Left renal pelvis (tissue), 4 donors: ENCODE data around the gene GPR63. TPM values are rescaled to one million over a fixed set of nuclear protein-coding genes. Genes with fewer than 3 reads are reported as not detected.

Experiments used
- DNase-seq, 4 donors: peaks; one replicate each; pipeline ENCODE4 v3.0.0-alpha.2; 2013; ENCODE audit warnings: low read depth in 4 of 4, low spot score in 3 of 4
- polyA plus RNA-seq, 4 donors: library from polyadenylated mRNA; unstranded; fragments of 120-200 nt; gene quantifications; one replicate each; pipeline ENCODE4 v1.2.1, GENCODE V29; 2013; ENCODE audit not compliant: insufficient read length in 4 of 4

The GPR63 gene
- polyA plus RNA-seq, 4 donors, result 3.2 to 4.2 (median 3.3) TPM

DNA sequence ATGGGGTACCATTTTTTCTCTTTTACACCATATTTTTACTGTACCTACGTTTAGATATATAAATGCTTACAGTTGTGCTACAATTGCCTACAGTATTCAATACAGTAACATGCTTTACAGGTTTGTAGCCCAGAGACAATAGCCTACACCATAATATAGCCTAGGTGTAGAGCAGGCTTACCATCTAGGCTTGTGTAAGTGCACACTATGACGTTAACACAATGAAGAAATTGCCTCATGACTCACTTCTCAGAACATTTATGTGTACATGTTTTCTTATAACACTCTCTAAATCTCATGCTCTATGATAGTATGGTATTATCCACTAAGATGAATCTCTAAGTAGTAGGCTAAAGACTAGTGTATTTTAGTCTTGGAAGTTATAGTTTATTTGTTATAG is 13.5 kb downstream of the GPR63 start:
- no peak for DNase-seq

DNA sequence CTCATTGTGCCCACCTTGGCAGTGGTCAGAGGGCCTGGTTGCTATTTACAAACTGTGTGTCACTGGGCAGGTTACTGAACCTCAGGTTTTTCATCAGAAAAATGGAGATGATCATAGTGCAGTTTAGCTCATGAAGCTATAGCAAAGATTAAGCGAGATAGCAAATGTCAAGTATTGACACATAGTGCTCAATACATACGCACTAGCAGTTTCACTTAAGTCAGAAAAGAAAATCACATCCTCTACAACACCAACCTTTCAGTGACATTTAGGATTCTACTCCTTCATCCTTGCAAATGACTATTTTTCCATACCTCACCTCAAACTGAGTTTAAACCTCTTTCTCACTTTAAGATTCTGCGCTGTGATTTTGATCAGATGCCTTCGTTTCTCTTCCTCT is 16.2 kb downstream of the GPR63 start:
- DNase-seq, result no peak

DNA sequence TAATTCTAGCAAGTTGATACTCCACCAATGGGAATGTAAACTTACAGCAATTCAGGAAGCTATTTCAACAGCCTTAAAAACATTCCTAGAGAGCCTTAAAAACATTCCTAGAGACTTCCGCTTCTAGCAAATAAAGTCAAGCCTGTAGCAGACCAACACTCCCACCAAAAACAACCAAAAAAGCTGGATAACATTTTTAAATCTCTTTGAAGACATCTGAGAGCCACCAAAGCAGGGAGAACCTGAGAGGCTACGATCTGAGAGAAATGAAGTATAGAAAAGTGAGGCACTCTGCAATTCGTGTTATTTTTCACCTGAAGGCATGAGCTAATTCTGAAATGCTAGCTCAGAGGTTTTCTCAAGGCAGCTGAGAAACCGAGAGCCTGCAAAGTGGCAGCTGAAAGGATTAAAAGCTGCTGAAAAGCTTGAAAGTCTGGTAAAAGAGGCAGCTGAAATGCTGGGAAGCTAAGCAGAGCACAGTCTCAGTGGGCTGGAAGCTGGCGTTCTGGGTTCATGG is 20.9 kb downstream of the GPR63 start:
- no peak for DNase-seq

DNA sequence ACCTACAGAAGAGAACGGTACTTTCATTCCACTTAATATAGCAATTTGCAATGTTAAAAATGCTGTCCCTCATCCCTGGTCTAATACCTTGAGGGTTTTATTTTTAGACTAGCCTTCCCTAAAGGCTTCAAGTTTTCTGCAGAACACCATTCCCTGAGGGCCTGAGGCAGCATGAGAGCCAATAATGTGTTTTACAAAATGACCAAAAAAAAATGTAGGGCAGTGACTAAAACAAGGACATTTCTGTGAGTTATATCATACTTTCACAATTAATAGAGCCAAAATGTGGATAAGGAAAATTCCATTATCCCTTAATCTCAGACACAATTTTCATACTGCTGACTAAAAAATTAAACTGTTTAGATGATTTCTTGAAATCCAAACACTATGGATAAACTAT is 22.7 kb downstream of the GPR63 start:
- DNase-seq, result no peak

DNA sequence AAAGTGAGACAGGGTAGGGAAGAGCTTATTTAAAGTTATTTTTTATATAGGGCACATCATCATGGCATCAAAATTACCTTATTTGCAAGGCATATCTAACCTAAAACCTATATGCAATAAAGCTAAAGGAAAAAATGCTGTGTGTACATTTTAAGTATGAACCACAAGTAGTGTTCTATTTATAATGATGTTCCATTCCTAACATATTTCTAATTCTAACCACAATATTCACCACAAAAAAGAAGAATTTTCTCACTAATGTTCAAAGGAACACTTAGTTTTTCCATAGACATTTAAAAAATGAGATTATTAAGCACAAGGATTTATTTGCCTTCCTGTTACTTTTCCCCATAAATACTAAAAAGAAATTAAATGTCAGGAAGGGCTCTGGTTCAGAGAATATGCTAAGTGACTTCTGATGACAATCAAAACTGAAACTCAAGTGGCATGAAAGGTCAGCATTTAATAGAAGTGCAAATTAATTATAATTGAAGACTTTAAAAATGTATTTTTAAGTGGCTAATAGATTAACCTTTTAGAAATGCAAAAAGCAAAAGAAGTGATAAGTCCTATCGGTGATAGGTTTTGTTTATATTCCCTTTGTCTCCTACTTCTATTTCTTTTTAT is 25.1 kb downstream of the GPR63 start:
- no peak for DNase-seq

DNA sequence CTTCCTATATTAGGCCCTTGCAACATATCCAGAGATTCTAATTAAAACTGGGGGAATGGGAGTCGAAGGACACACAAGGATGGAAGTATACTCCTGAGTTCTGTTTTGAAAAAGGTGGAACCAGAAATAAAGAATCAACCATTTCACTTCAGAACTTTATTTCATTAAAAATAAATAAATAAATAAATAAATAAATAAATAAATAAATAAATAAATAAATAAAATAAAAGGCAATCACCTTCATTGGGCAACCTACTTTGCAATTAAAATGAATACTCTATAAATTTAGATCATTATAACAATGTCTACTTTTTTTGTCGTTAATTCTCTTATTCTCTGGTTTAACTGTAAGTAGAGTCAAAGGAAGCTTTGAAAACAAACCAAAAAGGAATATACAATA is 25.6 kb downstream of the GPR63 start:
- DNase-seq, result no peak

DNA sequence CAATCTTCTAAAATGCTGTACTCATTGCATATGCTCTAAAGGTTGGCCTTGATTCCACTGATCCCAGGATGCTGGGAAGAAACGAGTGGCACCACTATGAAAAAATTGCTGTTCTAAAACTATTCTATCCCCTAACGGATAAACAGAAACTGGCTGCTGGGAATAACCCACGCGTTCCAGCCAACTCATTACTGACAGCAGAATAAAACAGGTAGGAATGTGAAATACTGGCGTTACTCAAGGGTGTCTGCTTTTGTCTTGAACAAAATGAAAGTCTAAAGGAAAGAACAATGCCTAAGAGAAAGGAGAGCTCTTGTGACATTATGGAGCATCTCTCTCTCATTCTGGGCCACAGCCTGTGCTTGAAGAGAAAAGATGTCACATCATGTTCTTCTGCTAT is 26.1 kb downstream of the GPR63 start:
- DNase-seq, result no peak

DNA sequence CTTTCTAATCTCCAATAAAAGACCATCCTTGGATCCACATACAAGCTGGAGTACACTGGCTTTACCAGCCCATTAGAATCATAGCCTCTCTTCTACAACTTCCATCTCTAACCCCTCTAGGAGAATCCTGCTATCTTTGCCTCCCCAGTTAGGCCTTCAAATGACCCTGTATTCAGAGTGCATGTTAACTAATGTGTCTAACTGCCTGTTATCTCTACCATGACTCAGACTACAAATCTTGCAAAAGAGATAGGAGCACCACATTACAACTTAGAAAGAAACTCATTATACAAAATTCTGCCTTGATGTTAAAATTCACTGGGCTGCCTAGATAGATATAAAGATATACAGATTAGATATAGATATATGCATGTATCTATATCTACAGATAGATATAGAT is 28.2 kb downstream of the GPR63 start:
- no peak for DNase-seq

DNA sequence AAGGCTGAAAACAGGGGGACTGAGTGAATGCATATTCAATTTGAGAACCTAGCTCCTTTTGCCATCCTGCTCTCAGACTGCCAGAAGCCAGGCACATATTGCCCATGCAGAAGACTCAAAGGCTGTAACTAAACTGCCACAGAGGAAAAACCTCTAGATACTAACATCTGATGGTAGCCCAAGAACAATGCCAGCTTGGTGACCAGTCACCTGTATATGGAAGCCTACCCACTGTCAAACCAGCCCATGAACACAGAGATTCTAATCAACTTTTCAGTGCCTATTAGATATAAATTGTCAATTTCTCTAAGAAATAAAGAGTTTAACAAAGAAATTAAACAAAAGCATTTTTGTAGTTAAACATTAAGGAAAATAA is 34.2 kb downstream of the GPR63 start:
- DNase-seq, result no peak

DNA sequence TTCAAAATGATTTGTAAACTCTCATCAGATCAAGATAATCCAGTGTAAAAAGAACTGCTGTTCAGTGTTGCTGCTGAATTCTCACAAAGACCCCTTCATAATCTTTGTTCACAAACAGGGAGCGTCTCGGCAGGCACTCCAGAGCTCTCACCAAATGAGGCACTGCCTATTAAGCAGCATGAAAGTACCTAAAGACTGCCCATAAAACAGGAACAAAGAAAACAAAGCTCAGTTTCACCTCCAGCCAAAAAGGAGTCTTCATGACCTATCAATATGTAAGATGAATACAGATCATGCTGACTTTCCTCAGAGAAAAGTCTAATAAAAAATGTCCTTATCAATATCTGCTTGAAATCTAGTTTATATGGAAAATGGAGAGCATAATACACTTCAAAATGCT is 41.8 kb downstream of the GPR63 start:
- no peak for DNase-seq

DNA sequence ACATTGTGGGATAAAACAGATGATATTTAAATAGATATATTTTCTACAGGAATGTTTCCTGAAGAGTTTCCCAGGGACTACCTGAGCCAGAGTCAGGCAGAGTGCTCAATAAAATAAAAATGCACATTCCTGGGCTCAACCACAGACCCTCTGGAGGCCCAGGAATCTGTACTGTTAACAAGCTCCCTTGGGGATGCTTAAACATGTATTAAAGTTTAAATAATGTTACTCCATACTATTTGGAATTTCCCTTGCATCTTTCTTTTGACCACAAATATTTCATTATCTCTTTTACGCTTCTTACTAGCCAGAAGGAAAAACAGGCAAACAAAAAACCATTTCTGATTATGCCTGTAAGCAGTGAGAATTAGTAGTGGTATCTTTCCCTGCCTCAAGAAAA is 42.3 kb downstream of the GPR63 start:
- DNase-seq, result no peak

DNA sequence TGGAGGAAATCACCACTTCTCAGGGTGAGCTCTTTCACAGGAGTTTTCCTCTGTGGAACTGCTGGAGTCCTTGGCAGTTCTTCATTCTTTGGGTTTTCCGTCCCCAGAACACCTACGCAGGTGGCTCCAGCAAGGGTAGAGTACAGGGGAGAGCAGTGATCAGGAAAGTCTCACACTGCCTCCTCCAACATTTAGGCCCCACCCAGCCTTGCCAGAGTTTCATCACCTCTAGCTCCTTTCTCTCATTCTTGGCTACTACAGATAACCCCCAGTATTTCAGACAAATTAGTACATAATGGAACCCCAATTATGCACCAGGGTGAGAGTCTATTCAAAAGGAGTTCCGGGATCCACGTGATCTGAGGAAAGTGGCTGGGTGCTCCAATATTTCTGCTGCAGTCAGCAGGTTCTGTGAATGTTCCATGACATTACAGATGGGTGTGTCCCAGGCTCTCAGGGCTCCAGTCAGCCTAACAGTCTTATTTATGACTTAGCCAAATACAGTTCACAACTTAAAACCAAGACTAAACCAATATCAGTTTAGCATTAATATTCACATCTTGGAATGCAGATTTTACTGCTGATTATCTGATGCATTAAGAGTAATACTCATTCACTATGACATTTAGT is 44.6 kb downstream of the GPR63 start:
- DNase-seq, result no peak

DNA sequence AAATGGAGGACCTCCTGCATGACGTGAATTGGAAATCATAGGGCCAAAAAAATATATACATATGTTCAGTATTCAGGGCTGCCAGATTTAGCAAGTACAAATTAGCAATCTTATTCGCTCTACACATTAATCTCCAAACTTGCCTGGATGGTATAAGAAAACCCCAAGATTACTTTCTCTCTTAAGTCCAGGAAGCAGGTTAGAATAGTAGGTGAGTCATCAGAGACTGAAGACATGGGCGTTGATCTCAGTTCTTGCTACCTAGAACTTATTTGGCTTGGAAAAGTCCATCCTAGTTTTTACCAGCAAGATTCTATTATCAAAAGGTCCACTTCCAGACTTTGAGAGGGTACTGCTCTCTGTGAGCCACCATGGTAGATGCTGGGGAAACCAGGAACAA is 47.4 kb downstream of the GPR63 start:
- no peak for DNase-seq

DNA sequence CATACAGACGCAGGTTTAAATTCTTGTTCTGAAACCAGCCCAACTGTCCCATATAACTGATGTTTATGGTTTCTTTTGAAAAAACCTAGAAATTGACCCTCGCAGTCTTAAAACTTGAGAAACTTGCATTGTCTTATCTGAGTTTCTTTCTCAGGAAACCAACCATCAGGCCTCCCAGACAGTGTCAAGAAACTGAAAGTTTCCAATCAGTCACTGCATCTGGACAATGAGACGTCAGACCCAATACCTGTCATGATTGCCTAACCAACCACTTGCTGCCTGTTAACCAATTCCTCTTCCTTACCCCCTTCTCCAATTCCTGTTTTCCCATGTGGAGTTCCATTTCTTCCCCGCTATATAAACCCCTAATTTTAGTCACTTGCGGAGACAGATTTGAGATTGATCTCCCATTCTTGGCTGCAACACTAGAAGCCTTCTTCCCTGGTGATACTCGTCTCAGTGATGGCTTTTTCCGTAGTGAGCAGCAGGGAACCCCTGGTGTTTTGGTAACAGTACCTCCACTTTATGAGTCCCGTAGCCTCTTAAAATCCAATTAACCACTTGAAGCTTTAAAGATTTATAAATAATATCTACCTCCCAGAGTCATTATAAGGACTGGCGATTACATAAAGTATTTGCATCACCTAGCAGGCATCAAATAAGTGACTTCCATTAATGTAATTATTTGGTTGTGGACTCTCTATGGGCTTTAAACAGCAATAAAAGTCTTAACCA is 49.3 kb downstream of the GPR63 start:
- no peak for DNase-seq

DNA sequence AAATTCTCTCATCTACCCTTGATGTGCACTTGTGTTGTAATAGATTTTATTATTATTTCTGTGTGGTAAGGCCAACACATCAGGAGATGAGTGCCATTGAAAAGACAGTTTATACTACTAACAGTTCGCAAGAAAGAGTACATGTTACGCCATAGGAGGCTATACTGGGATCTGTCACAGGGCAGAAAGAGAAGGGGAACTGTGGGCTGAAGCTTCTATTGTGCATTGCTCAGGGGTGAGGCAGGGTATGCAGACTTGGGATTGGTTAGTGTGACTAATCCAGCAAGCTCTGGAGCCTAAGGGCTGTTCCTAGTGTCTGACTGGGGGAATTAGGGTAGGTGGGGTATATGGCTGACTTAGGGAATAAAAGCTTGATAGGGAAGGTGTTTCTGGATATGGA is 50.9 kb downstream of the GPR63 start:
- no peak for DNase-seq

DNA sequence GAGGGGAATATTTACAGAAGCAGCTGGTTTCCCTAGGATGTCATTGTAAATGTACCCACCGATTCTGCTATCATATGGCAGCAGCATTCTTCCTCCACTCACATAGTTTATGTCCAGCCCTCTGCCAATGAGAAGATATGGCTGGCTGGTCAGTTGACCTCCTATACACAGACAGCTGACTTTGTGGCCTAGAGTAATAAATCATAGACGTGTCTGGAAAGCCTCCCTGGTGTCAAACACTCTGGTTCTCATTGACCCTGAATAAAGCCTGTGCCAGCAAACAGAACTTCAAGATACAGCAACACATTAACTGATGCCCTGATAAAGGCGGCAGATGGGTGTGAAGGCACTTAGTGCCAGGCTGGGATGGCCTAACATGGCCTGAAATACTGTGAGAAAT is 52.6 kb downstream of the GPR63 start:
- DNase-seq, result no peak

DNA sequence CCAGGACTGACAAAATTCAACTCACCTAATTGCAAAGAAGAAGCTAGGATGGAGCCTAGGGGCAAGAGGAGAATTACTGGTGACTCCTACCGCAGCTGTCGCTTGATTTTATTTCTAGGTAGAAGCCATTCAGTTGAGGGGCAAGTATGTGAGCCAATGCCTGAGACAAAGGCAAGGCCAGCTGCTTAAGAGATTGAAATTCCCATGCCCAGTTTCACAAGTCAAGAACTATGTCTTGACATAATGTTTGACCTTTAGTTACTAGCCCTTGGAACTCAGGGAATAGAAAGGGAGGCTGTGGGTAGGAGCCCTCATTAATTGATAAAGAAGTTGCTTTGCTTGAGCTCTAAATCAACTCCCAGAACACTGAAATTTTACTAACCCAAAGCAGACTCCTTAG is 54.0 kb downstream of the GPR63 start:
- DNase-seq, result no peak

DNA sequence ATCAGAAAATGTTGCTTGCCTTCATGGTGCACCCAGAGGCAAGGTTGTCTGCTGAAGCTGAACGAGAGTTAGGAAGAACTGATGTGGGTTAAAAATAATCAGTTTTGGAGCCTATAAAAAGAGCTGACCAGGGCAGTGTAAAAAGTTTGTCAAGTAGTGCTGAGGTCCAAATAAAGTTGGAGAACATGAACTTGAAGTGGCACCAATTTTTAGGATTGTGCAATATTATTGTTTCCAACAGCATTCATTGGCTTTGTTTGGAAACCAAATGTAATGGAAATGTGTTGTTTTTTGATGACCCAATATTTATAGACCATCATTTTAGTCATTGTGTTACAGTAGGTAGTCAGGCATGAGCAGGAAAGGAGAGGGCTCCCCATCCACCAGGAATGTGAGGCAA is 55.7 kb downstream of the GPR63 start:
- no peak for DNase-seq

DNA sequence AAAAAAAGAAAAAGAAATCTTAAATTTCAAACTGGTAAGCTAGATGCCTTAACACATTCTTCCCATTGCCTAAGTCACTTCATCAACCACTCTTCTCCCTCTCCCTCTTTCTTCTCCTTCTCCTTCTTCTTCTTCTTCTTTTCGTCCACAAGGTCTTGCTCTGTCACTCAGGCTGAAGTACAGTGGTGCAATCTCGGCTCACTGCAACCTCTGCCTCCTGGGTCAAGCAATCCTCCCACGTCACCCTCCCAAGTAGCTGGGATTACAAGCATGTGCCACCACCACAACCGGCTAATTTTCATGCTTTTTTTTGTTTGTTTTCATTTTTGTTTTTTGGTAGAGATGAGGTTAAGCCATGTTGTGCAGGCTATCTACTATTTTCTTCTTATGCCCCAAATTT is 60.2 kb downstream of the GPR63 start:
- DNase-seq, result no peak

DNA sequence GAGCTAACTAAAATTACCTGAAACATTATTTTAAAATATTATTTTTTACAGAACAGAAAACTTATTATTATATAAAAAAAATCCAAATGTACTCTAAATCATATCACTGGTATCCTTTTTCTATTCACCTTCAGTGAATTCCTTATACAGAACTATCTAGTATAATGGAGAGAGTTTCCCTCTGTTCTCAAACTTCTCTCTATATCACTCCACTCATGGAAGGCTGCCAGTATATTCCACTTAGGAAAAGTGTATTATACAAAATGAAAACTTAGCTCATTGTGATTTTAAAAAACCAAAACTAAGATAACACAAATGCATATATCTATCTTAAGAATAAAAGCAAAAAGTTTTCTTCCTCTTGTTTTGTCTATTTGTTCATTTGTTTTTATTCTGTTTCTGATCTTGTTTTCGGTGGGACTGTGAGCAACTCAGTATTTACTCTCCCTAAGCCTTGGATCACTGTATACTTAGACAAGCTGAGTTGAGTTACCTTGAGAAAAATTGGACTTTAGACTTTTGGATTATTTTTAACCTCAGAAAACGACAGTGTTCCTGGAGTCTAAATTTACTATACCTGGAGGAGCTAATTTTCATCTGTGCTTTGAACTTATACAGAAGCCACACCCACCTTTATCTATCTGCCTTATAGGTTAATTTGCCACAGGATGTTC is 61.4 kb downstream of the GPR63 start:
- no peak for DNase-seq

DNA sequence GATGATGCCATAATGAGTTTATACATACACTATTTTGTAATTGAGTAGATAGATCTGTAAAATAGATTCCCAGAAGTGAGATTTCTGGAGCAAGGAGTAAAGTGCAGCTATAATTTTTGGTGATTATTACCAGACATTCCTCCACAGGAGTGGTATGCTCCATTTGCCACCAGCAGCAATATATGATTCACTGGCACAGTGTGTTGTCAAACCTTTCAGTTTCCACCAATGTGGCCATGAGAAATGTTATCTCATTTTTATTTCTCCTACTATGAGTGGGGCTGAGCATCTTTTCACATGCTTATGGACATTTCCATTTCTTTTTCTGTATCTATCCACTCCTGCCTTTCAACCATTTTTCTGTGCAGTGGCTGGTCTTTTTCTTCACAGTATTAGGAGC is 70.5 kb downstream of the GPR63 start:
- no peak for DNase-seq

DNA sequence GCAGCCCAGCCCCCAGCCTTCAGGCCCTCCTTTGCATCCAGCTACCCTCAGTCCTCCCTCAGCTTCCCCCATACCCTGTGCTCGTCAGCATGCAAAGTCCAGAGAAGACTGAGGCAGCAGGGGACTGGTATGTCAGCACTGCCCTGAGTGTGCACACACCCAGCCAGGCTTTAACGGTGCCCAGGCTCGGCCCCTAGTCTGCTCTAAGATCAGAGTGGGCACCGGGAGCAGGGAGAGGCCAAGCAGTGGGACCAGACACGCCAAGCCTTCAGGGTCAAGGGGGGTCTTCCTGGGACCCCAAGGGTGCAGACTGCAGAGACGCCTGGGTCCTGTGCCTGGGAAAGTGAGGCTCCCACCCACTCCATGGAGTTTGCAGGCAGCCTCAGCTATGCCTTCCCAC is 74.7 kb downstream of the GPR63 start:
- DNase-seq, result no peak
